ENCODE measurements around the gene PPP3R1.

Gene PPP3R1

DNA sequence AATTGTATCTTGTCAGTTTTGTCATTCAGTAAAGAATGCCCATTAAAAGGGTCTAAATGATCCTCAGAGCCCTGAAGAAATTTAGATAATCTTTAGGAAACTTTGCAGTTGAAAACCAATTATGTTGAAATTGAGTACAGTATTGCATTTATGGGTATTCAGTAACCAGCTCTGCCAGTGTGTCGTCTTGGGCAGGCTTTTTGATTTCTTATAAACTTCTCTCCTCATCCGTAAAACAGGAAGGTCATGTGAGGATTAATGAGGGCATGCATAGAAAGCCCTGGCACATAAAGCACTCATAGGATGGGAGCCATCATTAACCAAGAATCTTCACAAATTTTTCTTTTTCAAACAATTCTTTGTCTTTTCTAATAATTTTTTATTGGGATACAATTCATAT is 79.8 kb downstream of the PPP3R1 start:
- Histone ChIP-seq H3K27ac (no peak overlapping the region), H3K36me3 (peaks cover 6 to 61% (median 29%) of the 10 kb centered on the region in 3 donors), H3K4me1 (no peaks in the 10 kb centered on the region), H3K4me3 (no peak overlapping the region), H3K9me3 (no peaks in the 10 kb centered on the region), H3K27me3 (no peaks in the 10 kb centered on the region)
- intact Hi-C loops (cut with DNase I; ENCODE audit: low total_unique reads) = no loop called here
- no peak for DNase-seq
- TF ChIP-seq, protein P1, sequence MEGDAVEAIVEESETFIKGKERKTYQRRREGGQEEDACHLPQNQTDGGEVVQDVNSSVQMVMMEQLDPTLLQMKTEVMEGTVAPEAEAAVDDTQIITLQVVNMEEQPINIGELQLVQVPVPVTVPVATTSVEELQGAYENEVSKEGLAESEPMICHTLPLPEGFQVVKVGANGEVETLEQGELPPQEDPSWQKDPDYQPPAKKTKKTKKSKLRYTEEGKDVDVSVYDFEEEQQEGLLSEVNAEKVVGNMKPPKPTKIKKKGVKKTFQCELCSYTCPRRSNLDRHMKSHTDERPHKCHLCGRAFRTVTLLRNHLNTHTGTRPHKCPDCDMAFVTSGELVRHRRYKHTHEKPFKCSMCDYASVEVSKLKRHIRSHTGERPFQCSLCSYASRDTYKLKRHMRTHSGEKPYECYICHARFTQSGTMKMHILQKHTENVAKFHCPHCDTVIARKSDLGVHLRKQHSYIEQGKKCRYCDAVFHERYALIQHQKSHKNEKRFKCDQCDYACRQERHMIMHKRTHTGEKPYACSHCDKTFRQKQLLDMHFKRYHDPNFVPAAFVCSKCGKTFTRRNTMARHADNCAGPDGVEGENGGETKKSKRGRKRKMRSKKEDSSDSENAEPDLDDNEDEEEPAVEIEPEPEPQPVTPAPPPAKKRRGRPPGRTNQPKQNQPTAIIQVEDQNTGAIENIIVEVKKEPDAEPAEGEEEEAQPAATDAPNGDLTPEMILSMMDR (IDR thresholded peaks at IDR 0.05) = no peak

GRCh38 chr2:68171684-68172083 is 80.6 kb downstream of the PPP3R1 start:
- no peak for DNase-seq
- intact Hi-C loops (cut with DNase I; ENCODE audit: low total_unique reads) = no loop called here
- H3K36me3 ChIP-seq = peaks cover 6 to 56% (median 33%) of the 10 kb centered on the region in 3 donors

GRCh38 chr2:68171146-68171545 is 81.2 kb downstream of the PPP3R1 start:
- H3K36me3 ChIP-seq = peaks cover 6 to 60% (median 39%) of the 10 kb centered on the region in 3 donors
- H3K27ac ChIP-seq = no peak overlapping the region
- no peak overlapping the region for H3K4me3 ChIP-seq
- intact Hi-C loops (cut with DNase I; ENCODE audit: low total_unique reads) = no loop called here
- DNase-seq = no peak
- H3K4me1 ChIP-seq = no peaks in the 10 kb centered on the region
- no peaks in the 10 kb centered on the region for H3K9me3 ChIP-seq
- no peaks in the 10 kb centered on the region for H3K27me3 ChIP-seq
- TF ChIP-seq, protein P1 (IDR thresholded peaks at IDR 0.05) = no peak

More at GRCh38 chr2:68171684-68172083, 80.6 kb downstream of the PPP3R1 start:
- no peaks in the 10 kb centered on the region for H3K4me1 ChIP-seq
- no peak overlapping the region for H3K4me3 ChIP-seq
- no peak overlapping the region for H3K27ac ChIP-seq
- H3K27me3 ChIP-seq = no peaks in the 10 kb centered on the region
- TF ChIP-seq, protein P1 (IDR thresholded peaks at IDR 0.05) = no peak
- no peaks in the 10 kb centered on the region for H3K9me3 ChIP-seq

DNA sequence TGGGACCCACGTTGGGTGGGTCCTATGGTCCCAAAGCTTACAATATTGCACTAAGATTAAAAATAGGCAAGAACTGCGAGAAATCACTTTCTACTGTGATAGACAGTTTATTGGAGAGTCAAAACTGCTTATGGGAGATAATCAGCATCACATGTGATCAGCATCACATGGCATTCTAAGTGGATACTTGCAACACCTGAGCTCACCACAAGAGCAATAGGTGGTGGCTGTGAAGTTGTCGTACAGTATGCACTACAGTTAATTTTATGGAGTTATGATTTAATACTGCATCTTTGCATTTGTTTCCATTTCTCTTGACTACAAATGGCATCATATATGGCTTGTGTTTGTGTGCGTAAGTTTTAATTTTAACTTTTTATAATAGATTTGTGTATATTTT is 83.0 kb downstream of the PPP3R1 start:
- H3K27ac ChIP-seq = no peak overlapping the region
- no peaks in the 10 kb centered on the region for H3K4me1 ChIP-seq
- H3K9me3 ChIP-seq = no peaks in the 10 kb centered on the region
- intact Hi-C loops (cut with DNase I; ENCODE audit: low total_unique reads) = loop anchor here (2.0 kb wide), 1 partner anchor 75 kb away; no protein-coding TSS in a partner anchor
- TF ChIP-seq, protein P1 (IDR thresholded peaks at IDR 0.05) = no peak
- H3K36me3 ChIP-seq = peaks cover under 1 to 59% (median 31%) of the 10 kb centered on the region in 3 donors
- DNase-seq = no peak
- H3K4me3 ChIP-seq = no peak overlapping the region
- H3K27me3 ChIP-seq = no peaks in the 10 kb centered on the region

- no peaks in the 10 kb centered on the region for H3K9me3 ChIP-seq
- no peak overlapping the region for H3K4me3 ChIP-seq
- H3K4me1 ChIP-seq = no peaks in the 10 kb centered on the region
- H3K27ac ChIP-seq = no peak overlapping the region
- intact Hi-C loops (cut with DNase I; ENCODE audit: low total_unique reads) = no loop called here
- no peaks in the 10 kb centered on the region for H3K27me3 ChIP-seq
- no peak for DNase-seq
- TF ChIP-seq, protein P1 (IDR thresholded peaks at IDR 0.05) = no peak
- H3K36me3 ChIP-seq = peaks cover 14 to 73% (median 41%) of the 10 kb centered on the region in 3 donors
These were observed 85.1 kb downstream of the PPP3R1 start for GRCh38 chr2:68167186-68167585.

DNA sequence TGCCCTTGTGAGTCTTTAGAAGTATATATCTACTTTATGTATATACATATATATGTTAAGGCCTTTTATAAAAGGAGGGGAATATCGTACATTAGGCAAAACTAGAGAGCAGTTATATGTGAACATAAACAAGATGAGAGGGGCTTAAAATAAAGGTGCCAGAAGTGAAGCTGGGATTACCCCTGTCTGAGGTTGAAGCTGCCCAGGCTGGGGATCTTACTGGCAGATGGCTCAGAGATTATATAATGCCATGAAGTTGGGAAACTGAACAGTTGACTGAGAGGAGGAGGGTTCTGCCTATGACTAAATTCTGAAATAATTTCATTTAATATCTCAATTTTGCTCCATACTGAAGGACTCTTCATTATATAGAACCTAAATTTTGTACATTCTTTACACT is 88.7 kb downstream of the PPP3R1 start:
- no peak overlapping the region for H3K4me3 ChIP-seq
- H3K27me3 ChIP-seq = no peaks in the 10 kb centered on the region
- peaks cover 0 to 12% (median 10%) of the 10 kb centered on the region in 4 donors for H3K4me1 ChIP-seq
- H3K9me3 ChIP-seq = no peaks in the 10 kb centered on the region
- intact Hi-C loops (cut with DNase I; ENCODE audit: low total_unique reads) = no loop called here
- no peak overlapping the region for H3K27ac ChIP-seq
- TF ChIP-seq, protein P1 (IDR thresholded peaks at IDR 0.05) = no peak
- H3K36me3 ChIP-seq = peaks cover 19 to 70% (median 52%) of the 10 kb centered on the region in 3 donors
- no peak for DNase-seq
